Stimulated activated CD4-positive, alpha-beta T cell treated with anti-CD3 and anti-CD28 coated beads, Interleukin-4, amount 100 ng/mL, for 1 hour (primary cell): ENCODE results near the gene MYT1.
"Not testable (repeated sequence)": the region's sequence is repeated elsewhere in the genome, so short reads cannot be mapped to it uniquely, and the experiment has no call there.

Experiments
- DNase-seq: peaks from one replicate; pipeline ENCODE4 v3.0.0-alpha.2; 2020

Gene MYT1

GRCh38 chr20:64164123-64164836, at the start of gene MYT1:
TSS of gene MYT1 (plus strand) at chr20:64164452. CDS start at chr20:64198862, 34,410 bp downstream.
- DNase-seq = no peak

GRCh38 chr20:64115171-64115911, 48.9 kb upstream of the MYT1 start:
- no peak for DNase-seq

- DNase-seq = no peak
These were observed 48.2 kb upstream of the MYT1 start for GRCh38 chr20:64116016-64116415.

GRCh38 chr20:64116541-64117431, 47.5 kb upstream of the MYT1 start:
- DNase-seq = no peak

- DNase-seq = not testable (repeated sequence)
These were observed 46.8 kb upstream of the MYT1 start for GRCh38 chr20:64117432-64117777.

- DNase-seq = no peak
These were observed 45.0 kb upstream of the MYT1 start for GRCh38 chr20:64119301-64119680.

- DNase-seq = no peak
These were observed 44.4 kb upstream of the MYT1 start for GRCh38 chr20:64119681-64120341.

GRCh38 chr20:64121586-64121985, 42.7 kb upstream of the MYT1 start:
- no peak for DNase-seq

- not testable (repeated sequence) for DNase-seq
These were observed 41.3 kb upstream of the MYT1 start for GRCh38 chr20:64122927-64123326.

GRCh38 chr20:64123517-64123916, 40.7 kb upstream of the MYT1 start:
- DNase-seq = not testable (repeated sequence)

GRCh38 chr20:64129146-64129782, 35.0 kb upstream of the MYT1 start:
- no peak for DNase-seq

GRCh38 chr20:64130271-64130670, 34.0 kb upstream of the MYT1 start:
- DNase-seq = no peak

GRCh38 chr20:64130876-64131275, 33.4 kb upstream of the MYT1 start:
- DNase-seq = no peak

GRCh38 chr20:64131406-64131805, 32.8 kb upstream of the MYT1 start:
- no peak for DNase-seq

GRCh38 chr20:64133951-64134407, 30.3 kb upstream of the MYT1 start:
- DNase-seq = no peak

GRCh38 chr20:64134744-64135143, 29.5 kb upstream of the MYT1 start:
- DNase-seq = not testable (repeated sequence)

GRCh38 chr20:64136004-64136710, 28.1 kb upstream of the MYT1 start:
- no peak for DNase-seq

- DNase-seq = no peak
These were observed 26.6 kb upstream of the MYT1 start for GRCh38 chr20:64137598-64138031.

- no peak for DNase-seq
These were observed 25.9 kb upstream of the MYT1 start for GRCh38 chr20:64138276-64138815.

GRCh38 chr20:64139199-64140060, 24.8 kb upstream of the MYT1 start:
- no peak for DNase-seq
